Activated CD4-positive, CD25-positive, alpha-beta regulatory T cell treated with anti-CD3 and anti-CD28 coated beads, Interleukin-2, amount 50 U/mL, for 24 hours (primary cell): Measurements from ENCODE around the gene ETFDH.

Experiments used
- ATAC-seq, 2 donors: fragments of 150-1000 bp; cut with Tn5 transposase; one replicate each; pipeline ENCODE4 v1.10.0; 2021; ENCODE audit warnings: mild to moderate bottlenecking in 1 of 2, moderate library complexity in 1 of 2

Gene ETFDH

GRCh38 chr4:158756588-158756987 lies 84.5 kb downstream of the ETFDH start:
- no peak for ATAC-seq

- no peak for ATAC-seq
Observed at GRCh38 chr4:158758142-158758541, 86.0 kb downstream of the ETFDH start.

GRCh38 chr4:158758703-158759102 lies 86.6 kb downstream of the ETFDH start:
- ATAC-seq: no peak
